GM19099 (cell line): ENCODE data around the gene ADGRA3.

Source experiments
- POLR2A ChIP-seq: IDR thresholded peaks from 3 replicates; pipeline ENCODE4 v1.6.1; 2011; ENCODE audit warnings: low read depth; ENCODE audit not compliant: insufficient read length; ENCODE audit errors: extremely low read depth

ADGRA3 gene

DNA sequence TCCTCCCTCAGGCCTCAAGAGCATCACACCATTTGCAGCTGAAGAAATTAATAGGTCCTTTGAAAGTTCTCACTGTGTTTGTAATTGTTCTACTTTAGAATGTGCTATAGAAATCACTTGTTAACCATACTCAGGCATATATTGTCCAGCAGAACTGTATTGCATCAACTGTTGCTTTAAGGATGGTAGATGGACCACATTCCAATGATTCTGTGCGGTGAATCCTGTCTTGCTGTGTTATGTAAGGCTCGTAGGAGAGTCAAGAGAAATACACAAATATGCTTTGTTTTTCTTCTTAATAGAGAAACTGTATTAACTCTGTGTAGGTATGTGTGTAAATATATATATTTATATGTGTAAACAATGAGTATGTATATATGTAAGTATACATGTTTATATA lies 6.3 kb upstream of the ADGRA3 start:
- TF ChIP-seq POLR2A, result no peak

- no peak for TF ChIP-seq POLR2A
Measured at GRCh38 chr4:22521240-22521639, 5.4 kb upstream of the ADGRA3 start.

DNA sequence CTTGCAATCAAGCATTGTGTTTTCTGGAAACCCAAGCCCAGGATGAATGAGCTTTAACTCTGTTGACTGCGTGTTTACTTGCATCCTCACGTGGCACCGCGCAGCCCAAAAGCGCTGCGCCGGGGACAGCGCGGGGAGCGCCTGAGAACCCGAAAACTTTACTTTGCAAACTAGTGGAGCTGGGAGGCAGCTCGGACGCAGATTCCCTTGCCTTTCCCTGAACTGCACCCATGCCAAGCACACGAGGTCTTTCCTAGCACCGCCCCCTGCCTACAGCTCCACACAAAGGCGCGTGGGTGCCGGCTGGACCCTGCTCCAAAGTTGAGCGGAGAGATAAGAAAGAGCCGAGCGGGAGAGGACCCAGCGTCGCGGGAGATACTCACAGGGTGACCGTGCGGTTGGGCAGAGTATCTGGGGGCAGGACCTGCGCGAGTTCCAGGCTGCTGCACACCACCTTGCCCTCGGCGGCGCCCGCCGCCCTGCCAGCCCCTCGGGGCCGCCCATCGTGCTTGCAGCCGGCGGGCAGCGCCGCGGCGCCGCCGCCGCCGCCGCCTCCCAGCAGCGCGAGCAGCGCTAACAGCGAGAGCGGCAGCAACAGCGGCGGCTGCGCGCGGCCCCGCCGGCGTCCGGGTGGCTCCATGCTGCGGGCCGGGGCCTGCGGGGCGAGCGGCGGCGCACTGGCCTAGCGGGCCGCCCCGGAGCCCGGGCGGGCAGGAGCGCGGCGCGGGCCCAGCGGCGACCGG lies 550 bp downstream of the ADGRA3 start:
- no peak for TF ChIP-seq POLR2A

GRCh38 chr4:22514481-22514880 lies 1.4 kb downstream of the ADGRA3 start:
- TF ChIP-seq POLR2A, result no peak

DNA sequence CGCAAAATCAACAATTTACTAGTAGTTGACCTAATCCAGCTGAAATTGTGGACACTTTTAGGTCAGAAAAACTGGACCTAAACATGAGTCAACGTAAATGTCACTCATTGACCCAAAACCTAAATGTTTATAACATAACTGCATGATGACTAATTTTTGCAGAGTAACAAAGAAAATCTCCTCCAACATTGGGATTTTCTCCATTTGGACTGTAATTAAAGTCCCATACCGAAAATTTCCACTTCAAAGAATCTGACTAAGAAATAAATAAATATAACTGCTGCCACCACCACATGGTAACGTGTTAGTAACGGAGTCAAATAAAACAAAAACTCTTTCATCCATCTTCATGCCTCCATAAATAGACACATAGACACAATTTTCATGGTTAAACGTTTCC lies 1.9 kb downstream of the ADGRA3 start:
- no peak for TF ChIP-seq POLR2A

GRCh38 chr4:22512306-22512705 lies 3.6 kb downstream of the ADGRA3 start:
- no peak for TF ChIP-seq POLR2A

- TF ChIP-seq POLR2A, result no peak
Measured at GRCh38 chr4:22510750-22511149, 5.1 kb downstream of the ADGRA3 start.

DNA sequence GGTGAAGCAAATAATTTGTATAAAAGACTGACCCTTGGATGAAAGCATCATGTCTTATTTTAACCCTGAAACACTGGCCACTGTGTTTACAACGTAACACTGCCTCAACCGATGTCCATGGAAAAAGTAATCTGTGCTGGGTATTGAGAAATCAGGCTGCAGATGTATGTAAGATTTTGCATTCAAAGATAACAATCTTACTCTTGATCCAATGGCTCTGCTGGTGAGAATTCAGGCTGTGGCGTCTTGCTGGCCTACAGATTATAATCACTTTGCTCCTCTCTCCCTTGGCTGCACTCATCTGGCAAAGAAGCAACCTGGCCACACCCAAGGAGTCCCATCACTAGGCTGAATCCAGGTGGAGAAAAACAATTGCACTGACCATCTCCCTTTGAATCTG lies 7.5 kb downstream of the ADGRA3 start:
- no peak for TF ChIP-seq POLR2A

DNA sequence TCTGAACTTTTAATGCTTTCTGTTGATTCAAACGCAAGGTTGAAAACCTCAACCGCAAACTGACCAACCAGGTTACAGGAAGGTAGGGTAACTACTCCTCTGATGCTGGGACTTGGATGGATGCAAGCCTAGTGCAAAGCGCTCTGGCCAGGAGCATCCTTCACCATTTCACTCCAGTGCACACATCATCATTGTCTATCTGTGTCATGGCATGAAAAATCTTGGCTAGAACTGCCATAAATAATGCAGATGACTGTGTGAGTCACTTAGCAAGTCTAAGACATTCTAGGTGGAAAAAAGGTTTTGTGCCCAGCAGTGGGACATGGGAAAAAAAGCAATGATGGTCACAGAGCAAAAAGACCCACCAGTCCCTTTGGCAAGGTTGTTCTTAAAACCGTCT lies 10.9 kb downstream of the ADGRA3 start:
- no peak for TF ChIP-seq POLR2A

GRCh38 chr4:22504447-22504846 lies 11.4 kb downstream of the ADGRA3 start:
- no peak for TF ChIP-seq POLR2A

DNA sequence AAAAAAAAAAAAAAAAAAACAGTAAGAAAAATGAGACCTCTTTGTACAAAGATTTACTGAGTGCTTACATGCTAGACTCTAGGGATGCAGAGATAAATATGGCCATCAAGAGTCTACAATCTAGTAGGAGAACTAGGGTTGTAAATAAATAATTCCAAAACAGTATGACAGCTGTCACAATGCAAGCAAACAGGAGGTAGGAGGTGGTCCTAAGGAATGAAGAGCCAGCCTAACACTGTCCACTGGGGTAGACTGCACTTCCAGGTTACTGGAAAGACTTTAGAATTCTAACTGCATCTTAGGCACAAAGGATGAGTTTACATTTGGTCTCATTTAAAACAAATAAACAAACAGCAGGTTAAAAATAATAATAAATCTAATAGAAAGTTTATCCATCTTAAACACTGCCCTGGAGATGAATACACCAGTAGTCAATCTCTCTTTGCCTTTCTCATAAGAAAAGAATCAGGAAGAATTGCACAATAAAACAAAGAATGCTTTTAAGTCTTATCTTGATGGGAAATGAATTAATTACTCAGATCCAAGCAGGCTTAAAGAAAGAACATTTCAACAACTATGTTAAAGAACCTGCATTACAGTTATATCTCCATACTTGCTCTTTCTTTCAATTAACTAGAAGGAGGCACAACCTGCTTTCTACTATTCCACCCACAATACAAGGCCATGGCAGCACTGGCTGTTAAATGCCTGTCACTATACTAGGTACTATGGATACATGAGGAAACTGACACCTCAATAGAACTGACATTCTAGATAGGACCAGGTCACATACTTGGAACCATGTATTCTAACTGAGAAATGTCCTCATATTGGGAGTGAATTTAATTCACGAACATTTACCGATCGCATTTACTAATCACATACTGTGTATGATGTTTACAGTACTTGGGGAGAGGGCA lies 12.7 kb downstream of the ADGRA3 start:
- no peak for TF ChIP-seq POLR2A

- TF ChIP-seq POLR2A, result no peak
Measured at GRCh38 chr4:22501715-22502095, 14.2 kb downstream of the ADGRA3 start.

GRCh38 chr4:22500831-22501714 lies 14.8 kb downstream of the ADGRA3 start:
- TF ChIP-seq POLR2A, result no peak

DNA sequence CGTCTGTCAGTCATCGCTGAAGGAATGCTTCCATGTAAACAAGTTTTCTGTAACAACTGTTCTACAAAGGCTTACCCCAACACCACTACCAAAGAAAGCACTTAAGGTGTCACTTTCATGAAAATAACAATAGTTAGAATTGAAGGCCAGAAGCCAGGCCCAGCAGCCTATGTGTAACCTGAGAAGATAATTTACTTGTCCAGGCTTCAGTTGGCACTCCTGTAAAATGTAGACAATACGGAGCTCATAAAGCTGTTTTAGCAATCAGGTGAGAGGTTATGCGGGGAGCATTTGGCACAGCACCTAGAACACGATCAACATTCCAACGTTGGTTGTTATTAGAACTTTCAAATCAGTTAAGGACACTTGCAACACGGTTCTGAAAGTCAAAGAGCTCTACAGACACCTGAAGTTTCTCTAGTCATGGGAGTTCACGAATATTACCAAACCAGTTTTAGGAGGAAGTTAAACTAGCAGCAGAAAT lies 15.7 kb downstream of the ADGRA3 start:
- TF ChIP-seq POLR2A, result no peak

- no peak for TF ChIP-seq POLR2A
Measured at GRCh38 chr4:22498866-22499265, 17.0 kb downstream of the ADGRA3 start.
